ENCODE results near the gene FBXL15.
A peak's percentile ranks its signal among the peaks of the same experiment; 100 is the strongest.

Gene FBXL15

GRCh38 chr10:102420714-102421506 is at the start of gene FBXL15:
Gene FBXL15, plus strand, starts transcription at chr10:102420836. Its CDS starts 294 bp downstream, at chr10:102421130.
- ATAC-seq: peak; percentile 85
- peak; percentile 97 for TF ChIP-seq ZFP3 (CRISPR knock-in tag; IDR thresholded peaks at IDR 0.05)
- TF ChIP-seq ISL1 (CRISPR knock-in tag; IDR thresholded peaks at IDR 0.05): no peak
- no peak for TF ChIP-seq ZC3H10 (CRISPR knock-in tag; IDR thresholded peaks at IDR 0.05)

GRCh38 chr10:102371295-102371694 is 49.3 kb upstream of the FBXL15 start:
- no peak for ATAC-seq
- TF ChIP-seq TOX (CRISPR knock-in tag; IDR thresholded peaks at IDR 0.05; ENCODE audit: borderline replicate concordance) (no peak), TCF4 (CRISPR knock-in tag; IDR thresholded peaks at IDR 0.05; ENCODE audit: borderline replicate concordance) (no peak), PATZ1 (CRISPR knock-in tag; IDR thresholded peaks at IDR 0.05; ENCODE audit: borderline replicate concordance) (no peak), OSR1 (CRISPR knock-in tag; IDR thresholded peaks at IDR 0.05) (no peak), PPARA (CRISPR knock-in tag; IDR thresholded peaks at IDR 0.05; ENCODE audit: borderline replicate concordance) (no peak), TSHZ2 (CRISPR knock-in tag; IDR thresholded peaks at IDR 0.05) (no peak), ZNF565 (CRISPR knock-in tag; conservative IDR thresholded peaks at IDR 0.05; ENCODE audit: low read depth) (no peak), GLIS3 (CRISPR knock-in tag; IDR thresholded peaks at IDR 0.05) (no peak), ARNTL (CRISPR knock-in tag; IDR thresholded peaks at IDR 0.05; ENCODE audit: borderline replicate concordance, low read depth) (no peak), BACH2 (CRISPR knock-in tag; IDR thresholded peaks at IDR 0.05; ENCODE audit: borderline replicate concordance) (no peak), CSDC2 (CRISPR knock-in tag; IDR thresholded peaks at IDR 0.05) (no peak)

- no peak for TF ChIP-seq POU6F1 (CRISPR knock-in tag; IDR thresholded peaks at IDR 0.05; ENCODE audit: borderline replicate concordance, low read depth)
- TF ChIP-seq ZFP3 (CRISPR knock-in tag; IDR thresholded peaks at IDR 0.05): no peak
- TF ChIP-seq PATZ1 (CRISPR knock-in tag; IDR thresholded peaks at IDR 0.05; ENCODE audit: borderline replicate concordance): no peak
- no peak for TF ChIP-seq TOX (CRISPR knock-in tag; IDR thresholded peaks at IDR 0.05; ENCODE audit: borderline replicate concordance)
- TF ChIP-seq ZNF70 (CRISPR knock-in tag; IDR thresholded peaks at IDR 0.05): no peak
- TF ChIP-seq ZC3H10 (CRISPR knock-in tag; IDR thresholded peaks at IDR 0.05): no peak
- TF ChIP-seq TCF4 (CRISPR knock-in tag; IDR thresholded peaks at IDR 0.05; ENCODE audit: borderline replicate concordance): no peak
- no peak for TF ChIP-seq TSHZ2 (CRISPR knock-in tag; IDR thresholded peaks at IDR 0.05)
- TF ChIP-seq CSDC2 (CRISPR knock-in tag; IDR thresholded peaks at IDR 0.05): no peak
- no peak for TF ChIP-seq GLIS3 (CRISPR knock-in tag; IDR thresholded peaks at IDR 0.05)
- no peak for TF ChIP-seq CSRNP3 (CRISPR knock-in tag; IDR thresholded peaks at IDR 0.05)
- TF ChIP-seq ZNF565 (CRISPR knock-in tag; conservative IDR thresholded peaks at IDR 0.05; ENCODE audit: low read depth): no peak
- TF ChIP-seq ARNTL (CRISPR knock-in tag; IDR thresholded peaks at IDR 0.05; ENCODE audit: borderline replicate concordance, low read depth): no peak
- TF ChIP-seq OSR1 (CRISPR knock-in tag; IDR thresholded peaks at IDR 0.05): no peak
- no peak for TF ChIP-seq CREB5 (CRISPR knock-in tag; IDR thresholded peaks at IDR 0.05; ENCODE audit: low read depth)
- TF ChIP-seq ZNF8 (CRISPR knock-in tag; IDR thresholded peaks at IDR 0.05): no peak
- no peak for TF ChIP-seq RARB (CRISPR knock-in tag; IDR thresholded peaks at IDR 0.05)
- no peak for TF ChIP-seq ISL1 (CRISPR knock-in tag; IDR thresholded peaks at IDR 0.05)
- ATAC-seq: no peak
Observed at GRCh38 chr10:102375250-102375649, 45.4 kb upstream of the FBXL15 start.

Data from SK-N-SH treated with all-trans-retinoic acid at 6 μM for 48 hours (cell line).